IMR-90 (cell line): Measurements from ENCODE around the gene OR2V2. TPM values are rescaled to one million over a fixed set of nuclear protein-coding genes. Genes with fewer than 3 reads are reported as not detected.

Experiments used
- ATAC-seq: fragments of 200-7000 bp; cut with Tn5 transposase; 2 replicates; pipeline ENCODE4 v1.9.1; 2020; ENCODE audit warnings: low read depth, mild to moderate bottlenecking, moderate library complexity
- BruUV-seq: library from RNA; stranded (reverse); fragments of 400-500 nt; replicated peaks from 2 replicates; lab custom pipeline; 2021; lab: Mats Ljungman, UMichigan
- CTCF ChIA-PET: fragments of 300-600 bp; formaldehyde crosslinking; extraction: SDS; loops from one replicate; lab custom pipeline; 2021; ENCODE audit warnings: antibody characterized with exemption; lab: Yijun Ruan, JAX
- POLR2A ChIA-PET: fragments of 300-600 bp; sonication (Branson Sonifier 250); formaldehyde crosslinking; loops from one replicate; lab custom pipeline; 2022; ENCODE audit warnings: antibody characterized with exemption; ENCODE audit not compliant: unreplicated experiment; lab: Charles Lee
- DNase-seq: peaks from one replicate; pipeline ENCODE4 v3.0.0; 2013
- H2AFZ ChIP-seq: replicated peaks from 2 replicates; pipeline ENCODE3; 2013; ENCODE audit warnings: low read length, mild to moderate bottlenecking; ENCODE audit not compliant: poor library complexity
- H2AK5ac ChIP-seq: 2 replicates; pipeline ENCODE4 v1.6.1; 2013; ENCODE audit warnings: low read depth, low read length, inconsistent platforms
- H2AK9ac ChIP-seq: replicated peaks from 2 replicates; pipeline ENCODE3; 2013; ENCODE audit warnings: mild to moderate bottlenecking, low read depth, low read length, moderate library complexity; ENCODE audit not compliant: poor library complexity
- H2BK120ac ChIP-seq: 2 replicates; pipeline ENCODE4 v1.6.1; 2013; ENCODE audit warnings: low read depth, low read length, inconsistent platforms
- H2BK15ac ChIP-seq: 3 replicates; pipeline ENCODE4 v1.6.1; 2013; ENCODE audit warnings: low read depth, low read length, inconsistent platforms
- H2BK20ac ChIP-seq: 2 replicates; pipeline ENCODE4 v1.6.1; 2013; ENCODE audit warnings: low read depth, mild to moderate bottlenecking, inconsistent platforms, low read length, moderate library complexity
- H2BK5ac ChIP-seq: 2 replicates; pipeline ENCODE4 v1.6.1; 2013; ENCODE audit warnings: mild to moderate bottlenecking, low read depth, low read length, inconsistent platforms; ENCODE audit not compliant: poor library complexity, severe bottlenecking
- H3K14ac ChIP-seq: replicated peaks from 2 replicates; pipeline ENCODE4 v1.6.1; 2013; ENCODE audit warnings: low read depth, low read length, inconsistent platforms
- H3K18ac ChIP-seq: 2 replicates; pipeline ENCODE4 v1.6.1; 2013; ENCODE audit warnings: low read depth, low read length, control low read depth
- H3K23ac ChIP-seq: 2 replicates; pipeline ENCODE4 v1.6.1; 2013; ENCODE audit warnings: low read depth, low read length, inconsistent platforms
- H3K27ac ChIP-seq: 2 replicates; pipeline ENCODE4 v1.5.1; 2013; ENCODE audit warnings: mild to moderate bottlenecking, control low read depth, low read length; ENCODE audit not compliant: insufficient read depth
- H3K27me3 ChIP-seq: 2 replicates; pipeline ENCODE4 v1.6.1; 2013; ENCODE audit warnings: low read length; ENCODE audit not compliant: control insufficient read depth, insufficient read depth
- H3K36me3 ChIP-seq: 2 replicates; pipeline ENCODE4 v1.6.1; 2013; ENCODE audit warnings: low read length, mixed read lengths; ENCODE audit not compliant: control insufficient read depth, insufficient read depth
- H3K4ac ChIP-seq: 2 replicates; pipeline ENCODE4 v1.6.1; 2013; ENCODE audit warnings: low read depth, low read length, inconsistent platforms
- H3K4me1 ChIP-seq: 2 replicates; pipeline ENCODE4 v1.6.1; 2013; ENCODE audit warnings: low read length, mixed read lengths; ENCODE audit not compliant: control insufficient read depth, insufficient read depth
- H3K4me2 ChIP-seq: 2 replicates; pipeline ENCODE4 v1.6.1; 2013; ENCODE audit warnings: low read depth, mild to moderate bottlenecking, control low read depth, low read length, moderate library complexity
- H3K4me3 ChIP-seq: 2 replicates; pipeline ENCODE4 v1.5.1; 2013; ENCODE audit warnings: low read depth, mild to moderate bottlenecking, control low read depth, low read length, moderate library complexity; ENCODE audit not compliant: insufficient read depth
- H3K56ac ChIP-seq: 2 replicates; pipeline ENCODE4 v1.6.1; 2013; ENCODE audit warnings: low read length, inconsistent platforms; ENCODE audit not compliant: insufficient read depth; ENCODE audit errors: extremely low read depth
- H3K79me1 ChIP-seq, 2 experiments: 2 replicates each; pipeline ENCODE4 v1.6.1; 2013; ENCODE audit warnings: low read length in 2 of 2, inconsistent platforms in 1 of 2, low read depth in 1 of 2
- H3K9ac ChIP-seq: 2 replicates; pipeline ENCODE4 v1.6.1; 2013; ENCODE audit warnings: low read depth, low read length, control low read depth
- H3K9me1 ChIP-seq: 2 replicates; pipeline ENCODE4 v1.6.1; 2013; ENCODE audit warnings: low read length, inconsistent platforms; ENCODE audit not compliant: insufficient read depth
- H3K9me3 ChIP-seq: 2 replicates; pipeline ENCODE4 v1.6.1; 2013; ENCODE audit warnings: low read length; ENCODE audit not compliant: control insufficient read depth, insufficient read depth
- H4K20me1 ChIP-seq: 2 replicates; pipeline ENCODE4 v1.6.1; 2013; ENCODE audit warnings: low read length, inconsistent platforms; ENCODE audit not compliant: insufficient read depth
- H4K5ac ChIP-seq: 2 replicates; pipeline ENCODE4 v1.6.1; 2013; ENCODE audit warnings: mild to moderate bottlenecking, low read depth, low read length, control low read depth
- H4K8ac ChIP-seq, 2 experiments: 2 replicates each; pipeline ENCODE4 v1.6.1; 2013; ENCODE audit warnings: low read depth in 2 of 2, low read length in 2 of 2, control low read depth in 1 of 2, inconsistent platforms in 1 of 2
- H4K91ac ChIP-seq: 2 replicates; pipeline ENCODE4 v1.6.1; 2013; ENCODE audit warnings: low read depth, low read length, inconsistent platforms; ENCODE audit not compliant: insufficient read depth
- BHLHE40 ChIP-seq: fragments of 150-350 bp; IDR thresholded peaks from 2 replicates; pipeline ENCODE4 v1.6.1; 2016; ENCODE audit warnings: mild to moderate bottlenecking, low read depth, low read length
- MAFK ChIP-seq: IDR thresholded peaks from 2 replicates; pipeline ENCODE4 v1.6.1; 2012; ENCODE audit warnings: low read depth, low read length, improper control_type of control experiment
- RAD21 ChIP-seq: IDR thresholded peaks from 2 replicates; pipeline ENCODE4 v1.6.1; 2012; ENCODE audit warnings: low read length, improper control_type of control experiment
- WGBS, 2 experiments: methylation state at CpG; one replicate each; pipeline versions ENCODE4 v1.1.5 to v1.1.7; 2013; ENCODE audit warnings: missing lambda C conversion rate in 2 of 2; ENCODE audit not compliant: insufficient read length in 1 of 2; ENCODE audit errors: extremely low coverage in 2 of 2; 5-methylcytosine and 5-hydroxymethylcytosine counted together
- dilution Hi-C: fragments of 300-500 bp; cut with HindIII; formaldehyde crosslinking; loops from one replicate; pipeline ENCODE4 v1.14.3; 2018; ENCODE audit warnings: low sequenced_read_pairs; ENCODE audit not compliant: unreplicated experiment
- in situ Hi-C: fragments of 300-500 bp; cut with MboI; formaldehyde crosslinking; loops from 3 replicates; pipeline ENCODE4 v1.14.3; 2019; ENCODE audit warnings: low sequenced_read_pairs, inconsistent platforms, mixed read lengths
- intact Hi-C: fragments of 100-400 bp; cut with micrococcal nuclease; formaldehyde crosslinking; loops from 2 replicates; pipeline ENCODE4 v1.10.0; 2022
- polyA plus RNA-seq, 3 experiments: library from polyadenylated mRNA; depleted of rRNA; stranded (reverse); fragments of >200 nt; gene quantifications; 2 replicates each; pipeline ENCODE4 v1.2.3, GENCODE V29; 2012; ENCODE audit warnings: low replicate concordance in 1 of 3
- total RNA-seq: library from RNA; depleted of rRNA; stranded (reverse); fragments of >200 nt; gene quantifications from 2 replicates; pipeline ENCODE4 v1.2.3, GENCODE V29; 2012
- TF ChIP-seq, protein P1 (sequence below): fragments of 150-350 bp; IDR thresholded peaks from 2 replicates; pipeline ENCODE4 v1.6.1; 2017; ENCODE audit warnings: mild to moderate bottlenecking, antibody characterized with exemption, low read length, low read depth

Gene OR2V2
- total and polyA plus RNA-seq, 2 of the 4 experiments (the other 2 are of a cell fraction), result not detected

DNA sequence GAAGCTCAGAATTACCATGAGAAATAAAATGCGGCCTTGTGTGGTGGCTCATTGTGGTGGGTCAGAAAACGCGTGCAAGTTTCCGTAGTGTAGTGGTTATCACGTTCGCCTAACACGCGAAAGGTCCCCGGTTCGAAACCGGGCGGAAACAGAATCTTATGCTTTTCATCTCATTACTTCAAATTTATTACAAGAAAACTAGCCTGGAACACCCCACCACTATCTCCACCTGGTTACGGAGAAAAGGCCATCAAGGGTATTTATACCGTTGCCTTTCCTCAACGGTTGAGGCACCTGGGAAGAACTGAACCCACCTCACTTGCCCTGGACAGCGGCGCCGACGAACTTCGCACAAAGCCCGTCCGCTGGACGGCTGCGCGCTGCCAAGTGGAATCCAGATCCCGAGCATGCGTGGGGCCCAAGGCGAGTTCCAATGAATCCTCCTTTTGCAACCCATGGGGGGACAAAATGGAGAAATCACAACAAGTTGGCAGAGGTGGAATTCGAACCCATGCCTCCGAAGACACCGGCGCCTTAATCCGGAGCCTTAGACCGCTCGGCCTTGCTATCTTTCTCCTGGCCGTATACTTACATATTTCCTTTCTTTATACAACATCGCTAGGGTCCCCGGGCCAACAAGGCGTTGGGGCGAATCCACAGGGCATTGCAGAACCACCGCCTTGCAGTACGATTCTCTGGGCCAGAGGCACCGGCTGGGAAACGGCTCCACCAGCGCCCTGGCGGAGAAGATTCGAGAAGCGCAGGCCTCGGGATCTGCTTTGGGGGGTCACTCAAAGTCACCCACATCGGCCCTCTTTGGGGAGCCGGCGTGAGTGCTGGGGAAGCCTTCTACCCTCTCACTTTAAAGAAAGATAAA is 16.9 kb downstream of the OR2V2 start:
- WGBS, 2 experiments, result 17% methylated on average over 5 of the region's 52 CpGs; no CpG with 5 or more reads in 1 of the 2 experiments
- no peak overlapping the region for H2BK120ac ChIP-seq
- no peaks in the 10 kb centered on the region for H3K9me3 ChIP-seq
- H2BK20ac ChIP-seq, result no peak overlapping the region
- H3K14ac ChIP-seq, result no peak overlapping the region
- H3K79me1 ChIP-seq, result no peaks in the 10 kb centered on the region
- H4K8ac ChIP-seq, result no peak overlapping the region
- H4K5ac ChIP-seq, result no peak overlapping the region
- DNase-seq (peak; percentile 48), ATAC-seq (peak; percentile 70)
- H3K27ac ChIP-seq, result no peak overlapping the region
- peaks cover 4% of the 10 kb centered on the region for H3K9me1 ChIP-seq
- no peaks in the 10 kb centered on the region for H3K36me3 ChIP-seq
- no peak overlapping the region for H3K4ac ChIP-seq
- no TSS peak for BruUV-seq
- no peak overlapping the region for H4K91ac ChIP-seq
- dilution Hi-C loops, result no loop called here
- in situ Hi-C loops, result no loop called here
- no peak overlapping the region for H2BK5ac ChIP-seq
- no peaks in the 10 kb centered on the region for H4K20me1 ChIP-seq
- no peak overlapping the region for H2BK15ac ChIP-seq
- peak overlapping the region; percentile 79 for H2AFZ ChIP-seq
- H3K27me3 ChIP-seq, result no peaks in the 10 kb centered on the region
- H3K56ac ChIP-seq, result no peak overlapping the region
- peak overlapping the region; percentile 23; the same call in 1 of the 2 replicates for H3K4me3 ChIP-seq
- ChIA-PET CTCF (no interaction called here), POLR2A (no interaction called here)
- no peak overlapping the region for H2AK5ac ChIP-seq
- intact Hi-C loops, result no loop called here
- H3K18ac ChIP-seq, result no peak overlapping the region
- H3K4me1 ChIP-seq, result peaks cover 4% of the 10 kb centered on the region
- H2AK9ac ChIP-seq, result no peak overlapping the region
- TF ChIP-seq RAD21 (no peak), BHLHE40 (no peak), MAFK (no peak)
- TF ChIP-seq, protein P1, sequence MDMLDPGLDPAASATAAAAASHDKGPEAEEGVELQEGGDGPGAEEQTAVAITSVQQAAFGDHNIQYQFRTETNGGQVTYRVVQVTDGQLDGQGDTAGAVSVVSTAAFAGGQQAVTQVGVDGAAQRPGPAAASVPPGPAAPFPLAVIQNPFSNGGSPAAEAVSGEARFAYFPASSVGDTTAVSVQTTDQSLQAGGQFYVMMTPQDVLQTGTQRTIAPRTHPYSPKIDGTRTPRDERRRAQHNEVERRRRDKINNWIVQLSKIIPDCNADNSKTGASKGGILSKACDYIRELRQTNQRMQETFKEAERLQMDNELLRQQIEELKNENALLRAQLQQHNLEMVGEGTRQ, result no peak
- no peak overlapping the region for H3K9ac ChIP-seq
- peak overlapping the region; percentile 44; the same call in 1 of the 2 replicates for H3K4me2 ChIP-seq
- no peak overlapping the region; the same call in 1 of the 2 replicates for H3K23ac ChIP-seq
